ENCODE results near the gene CAMSAP2.
"Not testable (repeated sequence)": the region's sequence is repeated elsewhere in the genome, so short reads cannot be mapped to it uniquely, and the experiment has no call there.

DNA sequence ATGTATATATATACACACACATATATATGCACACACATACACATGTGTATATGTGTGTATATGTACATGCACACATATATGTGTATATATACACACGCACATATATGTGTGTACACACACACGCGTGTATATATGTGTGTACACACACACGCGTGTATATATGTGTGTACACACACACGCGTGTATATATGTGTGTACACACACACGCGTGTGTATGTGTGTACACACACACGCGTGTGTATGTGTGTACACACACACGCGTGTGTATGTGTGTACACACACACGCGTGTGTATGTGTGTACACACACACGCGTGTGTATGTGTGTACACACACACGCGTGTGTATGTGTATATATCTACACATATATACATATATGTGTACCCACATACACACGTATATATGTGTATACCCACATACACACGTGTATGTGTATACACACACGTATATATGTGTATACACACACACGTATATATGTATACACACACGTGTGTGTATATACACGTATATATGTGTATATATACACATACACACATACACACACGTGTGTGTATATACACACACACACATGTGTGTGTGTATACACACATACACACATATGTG lies 78.0 kb downstream of the CAMSAP2 start:
- TF ChIP-seq, protein P1, sequence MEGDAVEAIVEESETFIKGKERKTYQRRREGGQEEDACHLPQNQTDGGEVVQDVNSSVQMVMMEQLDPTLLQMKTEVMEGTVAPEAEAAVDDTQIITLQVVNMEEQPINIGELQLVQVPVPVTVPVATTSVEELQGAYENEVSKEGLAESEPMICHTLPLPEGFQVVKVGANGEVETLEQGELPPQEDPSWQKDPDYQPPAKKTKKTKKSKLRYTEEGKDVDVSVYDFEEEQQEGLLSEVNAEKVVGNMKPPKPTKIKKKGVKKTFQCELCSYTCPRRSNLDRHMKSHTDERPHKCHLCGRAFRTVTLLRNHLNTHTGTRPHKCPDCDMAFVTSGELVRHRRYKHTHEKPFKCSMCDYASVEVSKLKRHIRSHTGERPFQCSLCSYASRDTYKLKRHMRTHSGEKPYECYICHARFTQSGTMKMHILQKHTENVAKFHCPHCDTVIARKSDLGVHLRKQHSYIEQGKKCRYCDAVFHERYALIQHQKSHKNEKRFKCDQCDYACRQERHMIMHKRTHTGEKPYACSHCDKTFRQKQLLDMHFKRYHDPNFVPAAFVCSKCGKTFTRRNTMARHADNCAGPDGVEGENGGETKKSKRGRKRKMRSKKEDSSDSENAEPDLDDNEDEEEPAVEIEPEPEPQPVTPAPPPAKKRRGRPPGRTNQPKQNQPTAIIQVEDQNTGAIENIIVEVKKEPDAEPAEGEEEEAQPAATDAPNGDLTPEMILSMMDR (IDR thresholded peaks at IDR 0.05; ENCODE audit: low read depth, low read length): not testable (repeated sequence)
- TF ChIP-seq, protein P2, sequence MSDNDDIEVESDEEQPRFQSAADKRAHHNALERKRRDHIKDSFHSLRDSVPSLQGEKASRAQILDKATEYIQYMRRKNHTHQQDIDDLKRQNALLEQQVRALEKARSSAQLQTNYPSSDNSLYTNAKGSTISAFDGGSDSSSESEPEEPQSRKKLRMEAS (IDR thresholded peaks at IDR 0.05; ENCODE audit: low read depth, low read length): not testable (repeated sequence)
- TF ChIP-seq MYC (IDR thresholded peaks at IDR 0.05; ENCODE audit: low read depth, low read length); POLR2A (IDR thresholded peaks at IDR 0.05; ENCODE audit: extremely low read depth, insufficient read length): not testable (repeated sequence)
